ENCODE results near the gene GOSR1. TPM values are rescaled to one million over a fixed set of nuclear protein-coding genes. Genes with fewer than 3 reads are reported as not detected.

The GOSR1 gene
- polyA plus RNA-seq, 2 of the 4 experiments (the other 2 are of a cell fraction): 48.8 to 49.6 TPM

- H3K9me3 ChIP-seq: no peaks in the 10 kb centered on the region
- ATAC-seq (no peak), DNase-seq (ENCODE audit: low read depth in 1 of 2, low spot score in 1 of 2) (no peak), FAIRE-seq (no peak)
- CTCF ChIA-PET: interaction anchor here (1.1 to 1.2 kb wide), 2 partner anchors 36 to 41 kb away, joined by 3 to 4 read pairs; partner anchors contain the start of gene GOSR1
- WGBS (ENCODE audit: missing lambda C conversion rate): 75% methylated on average over 1 of the region's 1 CpG
- H3K4me2 ChIP-seq: no peak overlapping the region
- TF ChIP-seq FOSL2 (IDR thresholded peaks at IDR 0.05) (no peak), FOSL2 (CRISPR knock-in tag; IDR thresholded peaks at IDR 0.05) (no peak), JUNB (IDR thresholded peaks at IDR 0.05) (no peak), E2F6 (IDR thresholded peaks at IDR 0.05; ENCODE audit: borderline replicate concordance, low read depth) (no peak), HMGXB4 (CRISPR knock-in tag; IDR thresholded peaks at IDR 0.05; ENCODE audit: borderline replicate concordance) (no peak), SMC3 (IDR thresholded peaks at IDR 0.05) (no peak)
- POLR2A ChIA-PET: no interaction called here
- peaks cover 15% of the 10 kb centered on the region for H3K4me1 ChIP-seq
- H3K27ac ChIP-seq: no peak overlapping the region
- no peak overlapping the region for H3K4me3 ChIP-seq
Measured at GRCh38 chr17:30517786-30518185, 40.6 kb downstream of the GOSR1 start.

GRCh38 chr17:30519166-30519565 is 42.0 kb downstream of the GOSR1 start:
- ChIA-PET CTCF (interaction anchor here (0.7 to 1.4 kb wide), 8 partner anchors 9 to 415 kb away, joined by 3 to 4 read pairs (median 4); no protein-coding TSS in a partner anchor), POLR2A (no interaction called here)
- Histone ChIP-seq H3K4me2 (0 out of 3 replicates have a peak overlapping the region, but pooled peaks have one; percentile 7), H3K27ac (no peak overlapping the region), H3K4me1 (peaks cover 15% of the 10 kb centered on the region), H3K4me3 (no peak overlapping the region), H3K9me3 (no peaks in the 10 kb centered on the region)
- FAIRE-seq: no peak
- no peak for ATAC-seq
- TF ChIP-seq ELK1 (IDR thresholded peaks at IDR 0.05; ENCODE audit: low read depth, low read length): no peak
- TF ChIP-seq RCOR1 (IDR thresholded peaks at IDR 0.05; ENCODE audit: low read depth, low read length): no peak
- no peak for TF ChIP-seq KDM1A (IDR thresholded peaks at IDR 0.05; ENCODE audit: low read depth)
- TF ChIP-seq KDM5A (IDR thresholded peaks at IDR 0.05): no peak
- no peak for TF ChIP-seq FOSB (CRISPR knock-in tag; IDR thresholded peaks at IDR 0.05)
- TF ChIP-seq GATA3 (IDR thresholded peaks at IDR 0.05; ENCODE audit: borderline replicate concordance): no peak
- no peak for TF ChIP-seq HOXB5 (CRISPR knock-in tag; IDR thresholded peaks at IDR 0.05)
- TF ChIP-seq HOXB13 (CRISPR knock-in tag; IDR thresholded peaks at IDR 0.05; ENCODE audit: low read depth): no peak
- TF ChIP-seq NR3C1 (IDR thresholded peaks at IDR 0.05): no peak
- no peak for TF ChIP-seq RAD21 (conservative IDR thresholded peaks at IDR 0.05 in 1 of 2, IDR thresholded peaks at IDR 0.05 in 1 of 2)
- TF ChIP-seq POLR2A (IDR thresholded peaks at IDR 0.05; ENCODE audit: low read length): no peak
- no peak for TF ChIP-seq ZSCAN20 (CRISPR knock-in tag; IDR thresholded peaks at IDR 0.05)
- TF ChIP-seq RARB (CRISPR knock-in tag; IDR thresholded peaks at IDR 0.05): no peak
- no peak for TF ChIP-seq NFE2L2 (conservative IDR thresholded peaks at IDR 0.05; ENCODE audit: low read length)
- TF ChIP-seq TP53 (CRISPR knock-in tag; IDR thresholded peaks at IDR 0.05): no peak
- WGBS (ENCODE audit: missing lambda C conversion rate): 87% methylated on average over 5 of the region's 5 CpGs
- no peak for DNase-seq (ENCODE audit: low read depth in 1 of 2, low spot score in 1 of 2)

- H3K27ac ChIP-seq: no peak overlapping the region
- TF ChIP-seq MAX (IDR thresholded peaks at IDR 0.05) (no peak), NR3C1 (IDR thresholded peaks at IDR 0.05) (no peak), MAFK (IDR thresholded peaks at IDR 0.05; ENCODE audit: partially characterized antibody) (no peak), MYC (IDR thresholded peaks at IDR 0.05; ENCODE audit: borderline replicate concordance, low read length) (no peak), USF2 (IDR thresholded peaks at IDR 0.05) (no peak), RFX5 (IDR thresholded peaks at IDR 0.05) (no peak), MAZ (IDR thresholded peaks at IDR 0.05; ENCODE audit: borderline replicate concordance, low read depth, low read length) (no peak), ATOH8 (CRISPR knock-in tag; IDR thresholded peaks at IDR 0.05; ENCODE audit: low read depth) (no peak), NFE2L2 (conservative IDR thresholded peaks at IDR 0.05; ENCODE audit: low read length) (no peak), ZSCAN20 (CRISPR knock-in tag; IDR thresholded peaks at IDR 0.05) (no peak), POLR2A (IDR thresholded peaks at IDR 0.05; ENCODE audit: low read length) (no peak), BHLHE40 (IDR thresholded peaks at IDR 0.05; ENCODE audit: low read depth, low read length) (no peak), RCOR1 (IDR thresholded peaks at IDR 0.05; ENCODE audit: low read depth, low read length) (no peak)
- peak in 1 of 2 experiments; percentile 35 for DNase-seq (ENCODE audit: low read depth in 1 of 2, low spot score in 1 of 2)
- 96% methylated on average over 3 of the region's 3 CpGs for WGBS (ENCODE audit: missing lambda C conversion rate)
- 0 out of 3 replicates have a peak overlapping the region, but pooled peaks have one; percentile 7 for H3K4me2 ChIP-seq
- H3K4me1 ChIP-seq: peaks cover 15% of the 10 kb centered on the region
- ChIA-PET POLR2A (no interaction called here), CTCF (interaction anchor here (1.1 to 1.7 kb wide), 7 partner anchors 9 to 415 kb away, joined by 3 to 4 read pairs (median 3); no protein-coding TSS in a partner anchor)
- FAIRE-seq: no peak
- ATAC-seq: peak; percentile 43 to 60; a peak in 3 of 6 replicates
- H3K9me3 ChIP-seq: no peaks in the 10 kb centered on the region
- no peak overlapping the region for H3K4me3 ChIP-seq
Measured at GRCh38 chr17:30519707-30520106, 42.5 kb downstream of the GOSR1 start.
